Measurements from ENCODE around the gene COL4A5. TPM values are rescaled to one million over a fixed set of nuclear protein-coding genes. Genes with fewer than 3 reads are reported as not detected.

The COL4A5 gene
- total and polyA plus RNA-seq, 2 of the 8 experiments (the other 6 are each of a cell fraction or from before 2014, with no cell fraction given) = 24.9 to 30.2 TPM

- 92% methylated on average over 4 of the region's 4 CpGs; no CpG with 5 or more reads in 1 of the 2 experiments for WGBS, 2 experiments (ENCODE audit: extremely low coverage in 1 of 2, insufficient coverage in 1 of 2, insufficient read length in 1 of 2, insufficient replicate concordance in 2 of 2, low coverage in 1 of 2, low lambda C conversion rate in 2 of 2, missing lambda C conversion rate in 1 of 2)
- no peak overlapping the region for H4K8ac ChIP-seq (ENCODE audit: extremely low read depth, insufficient read depth, low read length)
- no peak overlapping the region for H3K4me3 ChIP-seq (ENCODE audit: extremely low read depth in 1 of 4, insufficient read depth in 2 of 4, low read depth in 3 of 4, low read length in 4 of 4)
- no peaks in the 10 kb centered on the region for H3K23me2 ChIP-seq (ENCODE audit: low read depth, low read length)
- DNase-seq (ENCODE audit: low read depth in 1 of 2, low spot score in 2 of 2) (no peak), FAIRE-seq (no peak)
- H3K27ac ChIP-seq (ENCODE audit: low read depth, low read length) = no peak overlapping the region
- H3K79me1 ChIP-seq (ENCODE audit: low read depth, low read length) = no peaks in the 10 kb centered on the region
- no peak overlapping the region for H3K14ac ChIP-seq (ENCODE audit: insufficient read length)
- no peaks in the 10 kb centered on the region for H3K79me2 ChIP-seq (ENCODE audit: control insufficient read depth in 1 of 2, insufficient read depth in 2 of 2, low read length in 2 of 2)
- H3K36me3 ChIP-seq (ENCODE audit: control insufficient read depth in 2 of 4, insufficient read depth in 4 of 4, low read length in 3 of 4) = peaks cover 0 to 9% (median 0%) of the 10 kb centered on the region in 4 experiments; a peak in 1 of 8 replicates
- no peak overlapping the region for H2AFZ ChIP-seq (ENCODE audit: low read length)
- H4K5ac ChIP-seq (ENCODE audit: insufficient read length, low read depth, low read length) = no peak overlapping the region
- no peak overlapping the region for H3K4me2 ChIP-seq (ENCODE audit: insufficient read depth in 1 of 2, low read depth in 2 of 2, low read length in 2 of 2)
- no peaks in the 10 kb centered on the region for H3K9me3 ChIP-seq (ENCODE audit: insufficient read depth in 2 of 2, low read depth in 1 of 2, low read length in 1 of 2)
- no peak overlapping the region for H2AK5ac ChIP-seq (ENCODE audit: low read depth, low read length)
- ChIA-PET POLR2A (ENCODE audit: partially characterized antibody) (no interaction called here), CTCF (ENCODE audit: partially characterized antibody) (no interaction called here)
- H3K23ac ChIP-seq (ENCODE audit: insufficient read length) = no peak overlapping the region
- no peak overlapping the region for H3K18ac ChIP-seq (ENCODE audit: extremely low read depth, low read length)
- H3K9ac ChIP-seq (replicated peaks in 1 of 4; ENCODE audit: extremely low read depth in 1 of 4, low read depth in 3 of 4, low read length in 3 of 4) = no peak overlapping the region
- H2BK120ac ChIP-seq (replicated peaks; ENCODE audit: low read depth, low read length) = no peak overlapping the region
- H2BK15ac ChIP-seq (ENCODE audit: low read length) = no peak overlapping the region
- H3K4me1 ChIP-seq (replicated peaks in 1 of 4; ENCODE audit: control insufficient read depth in 3 of 4, insufficient read depth in 4 of 4, low read length in 3 of 4) = no peaks in the 10 kb centered on the region
- no peak overlapping the region for H4K91ac ChIP-seq (replicated peaks; ENCODE audit: insufficient read length, low read length)
- H4K20me1 ChIP-seq (replicated peaks in 1 of 2; ENCODE audit: control insufficient read depth in 1 of 2, insufficient read depth in 2 of 2, low read length in 2 of 2) = no peaks in the 10 kb centered on the region
- no peak overlapping the region for H3K56ac ChIP-seq (replicated peaks; ENCODE audit: insufficient read length, low read depth, low read length)
- no peak overlapping the region for H2BK12ac ChIP-seq (ENCODE audit: low read depth, low read length)
- no peak overlapping the region for H3K4ac ChIP-seq (replicated peaks; ENCODE audit: insufficient read length, low read depth, low read length)
- H2BK20ac ChIP-seq (ENCODE audit: low read length) = no peak overlapping the region
- no peaks in the 10 kb centered on the region for H3K27me3 ChIP-seq (replicated peaks in 1 of 4; ENCODE audit: control insufficient read depth in 3 of 4, extremely low read depth in 1 of 4, insufficient read depth in 3 of 4, low read length in 3 of 4)
- H2BK5ac ChIP-seq (ENCODE audit: low read depth, low read length) = no peak overlapping the region
- TF ChIP-seq TBP (IDR thresholded peaks at IDR 0.05; ENCODE audit: low read depth, low read length) (no peak), EP300 (IDR thresholded peaks at IDR 0.05; ENCODE audit: borderline replicate concordance in 1 of 2, low read depth in 2 of 2, low read length in 2 of 2) (no peak), RFX5 (IDR thresholded peaks at IDR 0.05; ENCODE audit: borderline replicate concordance, low read depth, low read length) (no peak), CTBP2 (IDR thresholded peaks at IDR 0.05; ENCODE audit: borderline replicate concordance, insufficient read depth, insufficient read length, low read length) (no peak), RNF2 (IDR thresholded peaks at IDR 0.05; ENCODE audit: borderline replicate concordance, low read depth, low read length, missing control alignments, poor library complexity, severe bottlenecking) (no peak), GTF2F1 (IDR thresholded peaks at IDR 0.05; ENCODE audit: borderline replicate concordance, low read depth, low read length) (no peak), BCL11A (IDR thresholded peaks at IDR 0.05; ENCODE audit: low read depth in 2 of 2, low read length in 2 of 2) (no peak)
These were observed 117.9 kb downstream of the COL4A5 start for GRCh38 chrX:108557580-108557979.

All from H1 (cell line).